GM10248 (cell line): Measurements from ENCODE around the gene STRN.

Experiments
- CTCF ChIA-PET: fragments of 300-600 bp; sonication (Branson Sonifier 250); formaldehyde crosslinking; extraction: SDS; loops from one replicate; lab custom pipeline; 2021; ENCODE audit warnings: antibody characterized with exemption; lab: Yijun Ruan, JAX
- POLR2A ChIA-PET: fragments of 350-650 bp; sonication (Branson Sonifier 250); formaldehyde crosslinking; extraction: SDS; loops from one replicate; lab custom pipeline; 2020; ENCODE audit warnings: antibody characterized with exemption; lab: Yijun Ruan, JAX
- DNase-seq: peaks from one replicate; pipeline ENCODE4 v3.0.0; 2012; ENCODE audit errors: extremely low spot score
- TF ChIP-seq, protein P1 (sequence below): IDR thresholded peaks from 2 replicates; pipeline ENCODE4 v1.5.1; 2012; ENCODE audit warnings: mild to moderate bottlenecking, low read depth; ENCODE audit errors: extremely low read depth, missing control alignments, control extremely low read depth

The STRN gene, protein sequence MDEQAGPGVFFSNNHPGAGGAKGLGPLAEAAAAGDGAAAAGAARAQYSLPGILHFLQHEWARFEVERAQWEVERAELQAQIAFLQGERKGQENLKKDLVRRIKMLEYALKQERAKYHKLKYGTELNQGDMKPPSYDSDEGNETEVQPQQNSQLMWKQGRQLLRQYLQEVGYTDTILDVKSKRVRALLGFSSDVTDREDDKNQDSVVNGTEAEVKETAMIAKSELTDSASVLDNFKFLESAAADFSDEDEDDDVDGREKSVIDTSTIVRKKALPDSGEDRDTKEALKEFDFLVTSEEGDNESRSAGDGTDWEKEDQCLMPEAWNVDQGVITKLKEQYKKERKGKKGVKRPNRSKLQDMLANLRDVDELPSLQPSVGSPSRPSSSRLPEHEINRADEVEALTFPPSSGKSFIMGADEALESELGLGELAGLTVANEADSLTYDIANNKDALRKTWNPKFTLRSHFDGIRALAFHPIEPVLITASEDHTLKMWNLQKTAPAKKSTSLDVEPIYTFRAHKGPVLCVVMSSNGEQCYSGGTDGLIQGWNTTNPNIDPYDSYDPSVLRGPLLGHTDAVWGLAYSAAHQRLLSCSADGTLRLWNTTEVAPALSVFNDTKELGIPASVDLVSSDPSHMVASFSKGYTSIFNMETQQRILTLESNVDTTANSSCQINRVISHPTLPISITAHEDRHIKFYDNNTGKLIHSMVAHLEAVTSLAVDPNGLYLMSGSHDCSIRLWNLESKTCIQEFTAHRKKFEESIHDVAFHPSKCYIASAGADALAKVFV

DNA sequence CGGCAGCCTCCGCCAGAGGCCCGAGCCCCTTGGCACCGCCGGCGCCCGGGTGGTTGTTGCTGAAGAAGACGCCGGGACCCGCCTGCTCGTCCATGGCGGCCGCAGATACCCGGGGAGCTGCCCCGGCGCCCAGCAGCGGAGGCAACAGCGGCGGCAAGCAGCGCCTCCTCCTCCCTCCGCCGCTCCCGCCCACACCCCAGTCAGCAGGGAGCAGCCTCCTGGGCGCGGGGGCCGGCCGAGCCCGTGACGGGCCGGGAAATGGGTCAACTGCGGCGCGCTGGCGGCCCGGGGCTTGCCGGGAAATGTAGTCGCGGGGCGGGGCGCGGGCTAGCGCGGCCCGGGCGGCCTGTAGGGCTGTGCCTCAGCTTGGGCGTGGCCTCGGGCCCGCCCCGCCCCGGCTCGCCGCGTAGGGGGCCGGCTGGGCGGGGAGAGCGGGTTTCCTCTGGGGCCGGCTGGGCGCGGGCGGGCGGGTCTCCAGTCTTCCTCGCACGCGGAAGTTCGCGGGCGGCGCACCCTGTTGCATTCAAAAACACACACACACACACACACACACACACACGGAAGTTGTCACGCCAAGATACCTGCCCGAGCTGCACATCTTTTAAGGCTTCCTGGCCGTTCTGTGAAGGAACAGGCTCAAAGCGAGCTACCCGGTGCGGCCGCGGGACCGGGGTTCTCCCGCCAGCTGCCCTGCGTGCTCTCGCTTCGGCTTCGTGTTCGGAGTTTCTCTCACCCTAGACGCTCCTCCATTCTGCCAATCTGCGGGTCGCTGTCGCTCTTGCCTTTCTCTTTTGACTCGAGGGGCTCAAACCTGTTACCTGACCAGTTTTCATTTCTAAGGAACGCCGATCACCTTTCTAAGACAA is at the start of gene STRN:
Gene STRN, minus strand, starts transcription at position 167 of the 866 bp plus-strand sequence. Its CDS starts 73 bp downstream, at position 94.
- POLR2A ChIA-PET: no interaction called here
- DNase-seq: peak; percentile 99
- CTCF ChIA-PET: interaction anchor here (1.2 kb wide), 1 partner anchor 15 kb away, joined by 3 read pairs; no protein-coding TSS in a partner anchor
- TF ChIP-seq, protein P1, sequence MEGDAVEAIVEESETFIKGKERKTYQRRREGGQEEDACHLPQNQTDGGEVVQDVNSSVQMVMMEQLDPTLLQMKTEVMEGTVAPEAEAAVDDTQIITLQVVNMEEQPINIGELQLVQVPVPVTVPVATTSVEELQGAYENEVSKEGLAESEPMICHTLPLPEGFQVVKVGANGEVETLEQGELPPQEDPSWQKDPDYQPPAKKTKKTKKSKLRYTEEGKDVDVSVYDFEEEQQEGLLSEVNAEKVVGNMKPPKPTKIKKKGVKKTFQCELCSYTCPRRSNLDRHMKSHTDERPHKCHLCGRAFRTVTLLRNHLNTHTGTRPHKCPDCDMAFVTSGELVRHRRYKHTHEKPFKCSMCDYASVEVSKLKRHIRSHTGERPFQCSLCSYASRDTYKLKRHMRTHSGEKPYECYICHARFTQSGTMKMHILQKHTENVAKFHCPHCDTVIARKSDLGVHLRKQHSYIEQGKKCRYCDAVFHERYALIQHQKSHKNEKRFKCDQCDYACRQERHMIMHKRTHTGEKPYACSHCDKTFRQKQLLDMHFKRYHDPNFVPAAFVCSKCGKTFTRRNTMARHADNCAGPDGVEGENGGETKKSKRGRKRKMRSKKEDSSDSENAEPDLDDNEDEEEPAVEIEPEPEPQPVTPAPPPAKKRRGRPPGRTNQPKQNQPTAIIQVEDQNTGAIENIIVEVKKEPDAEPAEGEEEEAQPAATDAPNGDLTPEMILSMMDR: no peak

DNA sequence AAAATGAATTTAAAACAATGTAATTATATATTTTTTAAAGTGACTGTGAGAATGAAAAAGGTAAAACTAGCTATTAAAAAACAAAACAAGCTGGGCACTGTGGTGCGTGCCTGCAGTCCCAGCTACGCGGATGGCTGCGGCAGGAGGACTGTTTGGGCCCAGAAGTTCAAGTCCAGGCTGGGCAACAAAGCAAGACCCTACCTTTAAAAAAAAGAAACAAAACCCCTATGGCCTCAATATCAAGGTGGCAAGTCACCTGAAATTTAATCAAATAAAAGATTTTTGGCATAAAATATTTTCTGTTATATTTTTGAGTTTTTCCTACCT is 46.9 kb upstream of the STRN start:
- ChIA-PET CTCF (interaction anchor here (0.9 to 1.4 kb wide), 3 partner anchors 19 to 349 kb away, joined by 3 to 4 read pairs (median 3); no protein-coding TSS in a partner anchor), POLR2A (interaction anchor here (0.6 kb wide), 1 partner anchor 187 kb away, joined by 3 read pairs; no protein-coding TSS in a partner anchor)
- TF ChIP-seq, protein P1: no peak
- no peak for DNase-seq

DNA sequence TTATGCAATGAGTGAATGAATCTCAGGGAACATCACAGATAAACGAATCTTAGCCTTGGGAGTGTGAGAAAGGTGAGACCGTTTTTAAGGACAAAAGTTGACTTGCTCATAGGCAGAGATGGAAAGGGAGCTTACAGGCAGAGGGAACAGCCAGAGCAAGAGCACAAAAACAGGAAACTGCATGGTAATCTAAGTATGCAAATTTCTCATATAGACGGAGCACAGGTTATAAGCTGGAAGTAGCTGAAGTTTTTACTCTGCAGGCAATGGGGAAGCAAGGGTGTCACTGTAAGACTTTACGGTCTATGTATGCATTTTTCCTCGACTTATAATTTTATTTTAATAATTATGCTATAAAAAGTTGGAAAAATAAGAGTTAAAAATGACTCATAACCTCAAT is 44.8 kb upstream of the STRN start:
- POLR2A ChIA-PET: no interaction called here
- no peak for DNase-seq
- TF ChIP-seq, protein P1: no peak
- CTCF ChIA-PET: interaction anchor here (1.1 kb wide), 1 partner anchor 31 kb away, joined by 4 read pairs; no protein-coding TSS in a partner anchor

DNA sequence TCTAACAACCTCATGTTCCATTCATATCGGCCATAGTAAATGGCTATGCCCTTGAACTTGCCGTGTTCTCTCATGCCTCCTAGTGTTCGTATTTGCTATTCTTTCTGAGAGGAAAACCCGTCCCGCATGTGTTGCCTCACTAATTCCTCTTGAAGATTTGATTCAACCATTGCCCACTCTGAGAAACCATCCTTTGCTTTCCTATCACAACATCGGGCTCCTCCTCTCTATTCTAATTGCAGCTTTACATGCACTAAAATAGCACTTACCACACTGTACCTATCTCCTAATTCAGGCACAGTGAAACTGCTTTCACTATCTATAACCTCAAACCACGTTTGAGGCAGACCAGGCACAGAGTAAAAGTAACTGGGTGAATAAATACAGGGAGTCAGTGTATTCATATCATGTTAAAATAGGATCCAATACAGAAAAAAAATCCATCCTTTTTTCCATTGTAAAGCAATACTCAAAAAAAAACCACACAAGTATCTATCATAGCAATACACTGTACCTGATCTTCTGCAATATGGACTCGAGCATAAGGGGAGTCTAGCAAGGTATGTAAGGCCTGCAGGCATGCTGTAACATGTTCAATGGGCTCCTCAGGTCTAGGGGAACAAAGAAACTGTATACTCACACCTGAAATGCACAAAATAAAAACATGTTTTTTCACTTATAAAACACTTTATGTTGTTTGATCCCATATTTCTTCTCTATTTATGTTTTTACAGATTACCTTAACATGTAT is 39.0 kb upstream of the STRN start:
- TF ChIP-seq, protein P1: peak; percentile 39
- peak; percentile 31 for DNase-seq
- ChIA-PET CTCF (interaction anchor here (1.2 kb wide), 1 partner anchor 35 kb away, joined by 3 read pairs; no protein-coding TSS in a partner anchor), POLR2A (no interaction called here)

DNA sequence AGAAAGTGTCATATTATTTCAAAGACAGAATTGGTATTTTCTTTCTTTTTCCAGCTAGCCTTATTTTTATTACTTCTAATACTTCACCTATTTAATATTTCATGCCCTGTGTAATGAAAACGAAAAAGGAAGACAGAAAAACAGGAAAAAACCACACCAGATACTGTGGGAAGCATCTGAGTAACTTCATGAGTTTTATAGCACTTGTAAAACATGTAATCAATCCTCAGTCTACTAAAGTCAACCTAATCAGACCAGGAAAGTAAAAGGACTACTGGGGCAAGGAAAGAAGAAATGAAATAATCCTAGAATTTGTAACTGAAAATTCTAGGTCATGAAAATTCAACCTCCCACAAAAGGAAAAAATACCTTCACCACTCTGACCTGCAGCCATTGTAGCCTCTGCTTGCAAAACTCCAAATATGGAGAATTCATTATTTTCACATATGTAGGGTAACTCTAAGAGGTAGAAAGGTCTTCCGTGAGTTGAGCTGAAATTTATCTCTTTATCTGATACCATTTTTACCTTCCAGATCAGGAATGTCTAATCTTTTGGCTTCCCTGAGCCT is 34.7 kb upstream of the STRN start:
- no peak for DNase-seq
- TF ChIP-seq, protein P1: no peak
- CTCF ChIA-PET: interaction anchor here (1.1 to 1.3 kb wide), 5 partner anchors 12 to 28 kb away, joined by 3 to 4 read pairs (median 3); no protein-coding TSS in a partner anchor
- POLR2A ChIA-PET: no interaction called here
